Endothelial cell of umbilical vein (primary cell): ENCODE results near the gene MED16. TPM values are rescaled to one million over a fixed set of nuclear protein-coding genes. Genes with fewer than 3 reads are reported as not detected.

ENCODE experiments used
- BruUV-seq: library from RNA; stranded (reverse); fragments of 400-500 nt; replicated peaks from 2 replicates; lab custom pipeline; 2021; lab: Mats Ljungman, UMichigan
- CTCF ChIA-PET: fragments of 300-600, 350-600 bp; sonication (Branson Sonifier 250); formaldehyde crosslinking; loops from one replicate; lab custom pipeline; 2021; ENCODE audit warnings: antibody characterized with exemption, inconsistent platforms; lab: Charles Lee
- POLR2A ChIA-PET: fragments of 300-600, 350-600 bp; sonication (Branson Sonifier 250); formaldehyde crosslinking; loops from one replicate; lab custom pipeline; 2021; ENCODE audit warnings: antibody characterized with exemption, inconsistent platforms; lab: Charles Lee
- DNase-seq: peaks from one replicate; pipeline ENCODE4 v3.0.0-alpha.2; 2011; ENCODE audit warnings: low read depth, low spot score
- FAIRE-seq: peaks from 2 replicates; lab custom pipeline; 2011; peaks lifted over from hg19 to GRCh38; lab: Jason Lieb, UNC
- H2AFZ ChIP-seq: 2 replicates; pipeline ENCODE4 v1.6.0; 2012; ENCODE audit warnings: low read depth, low read length, control low read depth, inconsistent platforms
- H3K27ac ChIP-seq: 2 replicates; pipeline ENCODE4 v1.5.1; 2011; ENCODE audit warnings: low read depth, mild to moderate bottlenecking, control low read depth, low read length, moderate library complexity; ENCODE audit not compliant: insufficient read depth
- H3K27me3 ChIP-seq, 2 experiments: 2 replicates each; pipeline versions ENCODE4 v1.6.0 to v1.6.1; 2011; ENCODE audit warnings: low read length in 2 of 2, mixed read lengths in 1 of 2; ENCODE audit not compliant: control insufficient read depth in 2 of 2, insufficient read depth in 2 of 2
- H3K36me3 ChIP-seq, 2 experiments: 2 replicates in 1 of 2; 3 replicates in 1 of 2; pipeline ENCODE4 v1.5.1; 2011; ENCODE audit warnings: low read length in 2 of 2, mild to moderate bottlenecking in 1 of 2, moderate library complexity in 1 of 2; ENCODE audit not compliant: control insufficient read depth in 2 of 2, insufficient read depth in 2 of 2; ENCODE audit errors: extremely low read depth in 1 of 2
- H3K4me1 ChIP-seq: 3 replicates; pipeline ENCODE4 v1.5.1; 2011; ENCODE audit warnings: mild to moderate bottlenecking, low read length; ENCODE audit not compliant: control insufficient read depth, insufficient read depth; ENCODE audit errors: extremely low read depth
- H3K4me2 ChIP-seq: 2 replicates; pipeline ENCODE4 v1.6.1; 2011; ENCODE audit warnings: low read length, control low read depth, mixed read lengths; ENCODE audit not compliant: insufficient read depth
- H3K4me3 ChIP-seq, 3 experiments: fragments of 200-600 bp in 1 of 3; sonication (generic), shearing (Covaris generic) in 1 of 3; replicated peaks in 1 of 3; 2 replicates each; pipeline ENCODE4 v1.5.1; 2011 to 2016; ENCODE audit warnings: control low read depth in 3 of 3, low read length in 3 of 3, mild to moderate bottlenecking in 2 of 3, inconsistent platforms in 1 of 3, low read depth in 1 of 3, moderate library complexity in 1 of 3; ENCODE audit not compliant: insufficient read depth in 1 of 3
- H3K79me2 ChIP-seq: 2 replicates; pipeline ENCODE4 v1.6.0; 2012; ENCODE audit warnings: low read length, inconsistent platforms; ENCODE audit not compliant: control insufficient read depth, insufficient read depth
- H3K9ac ChIP-seq: replicated peaks from 2 replicates; pipeline ENCODE3; 2011; ENCODE audit warnings: low read length, control low read depth; ENCODE audit not compliant: insufficient read depth; ENCODE audit errors: extremely low read depth
- H3K9me1 ChIP-seq: replicated peaks from 3 replicates; pipeline ENCODE4 v1.6.0; 2011; ENCODE audit warnings: mild to moderate bottlenecking, low read length; ENCODE audit not compliant: control insufficient read depth, insufficient read depth; ENCODE audit errors: extremely low read depth
- H3K9me3 ChIP-seq: replicated peaks from 2 replicates; pipeline ENCODE4 v1.5.1; 2012; ENCODE audit warnings: low read length, inconsistent platforms; ENCODE audit not compliant: control insufficient read depth, insufficient read depth
- H4K20me1 ChIP-seq: replicated peaks from 2 replicates; pipeline ENCODE3; 2011; ENCODE audit warnings: mild to moderate bottlenecking, low read length; ENCODE audit not compliant: control insufficient read depth, insufficient read depth; ENCODE audit errors: extremely low read depth
- CTCF ChIP-seq, 2 donors: IDR thresholded peaks; 1 replicate in 1 of 2; 2 replicates in 1 of 2; pipeline ENCODE4 v1.5.1; 2011; ENCODE audit warnings: low read length in 2 of 2, mild to moderate bottlenecking in 2 of 2, moderate library complexity in 2 of 2, control low read depth in 1 of 2, inconsistent platforms in 1 of 2, low read depth in 1 of 2; ENCODE audit not compliant: insufficient read depth in 1 of 2; ENCODE audit errors: extremely low read depth in 1 of 2
- EZH2 ChIP-seq: IDR thresholded peaks from 2 replicates; pipeline ENCODE4 v1.6.1; 2012; ENCODE audit warnings: borderline replicate concordance, low read depth, mild to moderate bottlenecking, moderate library complexity, low read length, inconsistent platforms; ENCODE audit not compliant: severe bottlenecking
- FOS ChIP-seq: IDR thresholded peaks from 2 replicates; pipeline ENCODE4 v1.6.1; 2011; ENCODE audit warnings: mild to moderate bottlenecking, low read length, moderate library complexity, borderline replicate concordance; ENCODE audit not compliant: insufficient read depth
- GATA2 ChIP-seq: IDR thresholded peaks from 2 replicates; pipeline ENCODE4 v1.7.0; 2011; ENCODE audit warnings: low read depth, mild to moderate bottlenecking, moderate library complexity, mixed read lengths, low read length; ENCODE audit not compliant: insufficient read length, insufficient read depth
- JUN ChIP-seq: IDR thresholded peaks from 2 replicates; pipeline ENCODE4 v1.6.1; 2011; ENCODE audit warnings: borderline replicate concordance, low read depth; ENCODE audit not compliant: insufficient read length, insufficient read depth
- MYC ChIP-seq: IDR thresholded peaks from one replicate; pipeline ENCODE4 v1.6.1; 2011; ENCODE audit warnings: mild to moderate bottlenecking, low read depth, low read length
- POLR2A ChIP-seq: IDR thresholded peaks from 2 replicates; pipeline ENCODE4 v1.6.1; 2012; ENCODE audit warnings: low read depth, mild to moderate bottlenecking, control low read depth, low read length
- POLR2AphosphoS5 ChIP-seq: IDR thresholded peaks from 2 replicates; pipeline ENCODE4 v1.6.1; 2012; ENCODE audit warnings: low read depth, mild to moderate bottlenecking, control low read depth, low read length, moderate library complexity; ENCODE audit not compliant: insufficient read depth
- dilution Hi-C: fragments of 300-500 bp; cut with MboI; formaldehyde crosslinking; loops from one replicate; pipeline ENCODE4 v1.15.0; 2019; ENCODE audit warnings: low sequenced_read_pairs; ENCODE audit not compliant: extremely low pct_ligation_motif_present
- intact Hi-C: fragments of 100-400 bp; cut with micrococcal nuclease; formaldehyde crosslinking; loops from one replicate; pipeline ENCODE4 v1.10.0; 2022
- polyA plus RNA-seq, 4 experiments: library from polyadenylated mRNA; depleted of rRNA in 3 of 4; stranded (reverse) in 3 of 4; unstranded in 1 of 4; fragments of >200 nt; gene quantifications; 2 replicates each; pipeline versions ENCODE4 v1.2.1 to v1.2.3, GENCODE V29; 2011 to 2012; ENCODE audit warnings: missing spikeins in 1 of 4
- total RNA-seq: library from RNA; stranded (reverse); gene quantifications from 2 replicates; pipeline ENCODE4 v1.2.3, GENCODE V29; 2021
- TF ChIP-seq, protein P1 (sequence below): IDR thresholded peaks from 2 replicates; pipeline ENCODE4 v1.6.1; 2011; ENCODE audit not compliant: insufficient read depth, insufficient read length

Gene MED16
- total and polyA plus RNA-seq, 2 donors (not counting 3 experiments of a cell fraction or from before 2014, with no cell fraction given): 63.1 to 66.5 TPM

DNA sequence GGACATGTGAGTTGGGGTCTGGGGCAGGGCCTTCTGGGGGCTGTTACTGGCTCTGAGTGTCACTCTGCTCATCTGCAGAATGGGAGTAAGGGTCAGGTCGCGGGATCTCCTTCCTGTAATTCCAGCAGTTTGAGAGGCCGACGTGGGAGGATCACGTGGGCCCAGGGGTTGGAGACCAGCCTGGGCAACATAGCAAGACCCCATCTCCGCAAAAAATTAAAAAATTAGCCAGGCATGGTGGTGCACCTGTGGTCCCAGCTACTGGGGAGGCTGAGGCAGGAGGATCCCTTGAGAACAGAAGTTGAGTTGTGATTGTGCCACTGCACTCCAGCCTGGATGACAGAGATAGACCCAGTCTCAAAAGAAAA is 36.9 kb upstream of the MED16 start:
- intact Hi-C loops: loop anchor here (10.0 kb wide), 1 partner anchor 175 kb away; the partner anchor contains the start of gene GPX4
- POLR2A ChIA-PET: no interaction called here
- dilution Hi-C loops: no loop called here

More for the DNA sequence above, 36.9 kb upstream of the MED16 start:
- TF ChIP-seq GATA2: no peak
- TF ChIP-seq FOS: no peak
- TF ChIP-seq EZH2: no peak
- TF ChIP-seq JUN: no peak
- TF ChIP-seq MYC: no peak
- TF ChIP-seq POLR2AphosphoS5: no peak
- TF ChIP-seq CTCF (IDR thresholded peaks at IDR 0.05; ENCODE audit: extremely low read depth in 1 of 2, insufficient read depth in 1 of 2, low read depth in 1 of 2, low read length in 2 of 2): no peak
- TF ChIP-seq, protein P1, sequence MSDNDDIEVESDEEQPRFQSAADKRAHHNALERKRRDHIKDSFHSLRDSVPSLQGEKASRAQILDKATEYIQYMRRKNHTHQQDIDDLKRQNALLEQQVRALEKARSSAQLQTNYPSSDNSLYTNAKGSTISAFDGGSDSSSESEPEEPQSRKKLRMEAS: no peak
- TF ChIP-seq POLR2A: no peak
- H3K27ac ChIP-seq: no peak overlapping the region
- no peak for FAIRE-seq
- H3K4me1 ChIP-seq: peaks cover 13% of the 10 kb centered on the region
- BruUV-seq: no TSS peak
- no peak overlapping the region for H3K9ac ChIP-seq
- no peaks in the 10 kb centered on the region for H4K20me1 ChIP-seq
- no peaks in the 10 kb centered on the region for H3K9me1 ChIP-seq
- no peaks in the 10 kb centered on the region for H3K36me3 ChIP-seq
- CTCF ChIA-PET: interaction anchor here (1.5 kb wide), 1 partner anchor 54 kb away, joined by 3 read pairs; the partner anchor contains the start of gene WDR18
- H3K79me2 ChIP-seq: no peaks in the 10 kb centered on the region
- H3K27me3 ChIP-seq: no peaks in the 10 kb centered on the region
- DNase-seq: no peak
- no peaks in the 10 kb centered on the region for H3K9me3 ChIP-seq
- no peak overlapping the region for H3K4me2 ChIP-seq
- H2AFZ ChIP-seq: no peak overlapping the region
- no peak overlapping the region for H3K4me3 ChIP-seq
